Measurements from ENCODE around the gene RAD51AP2. TPM values are rescaled to one million over a fixed set of nuclear protein-coding genes. Genes with fewer than 3 reads are reported as not detected.

Gene RAD51AP2
- total and polyA plus RNA-seq, 2 of the 13 experiments (the other 11 are each of a cell fraction or from before 2014, with no cell fraction given): 0.11 to 0.12 TPM

- TF ChIP-seq SAP130 (CRISPR knock-in tag; IDR thresholded peaks at IDR 0.05; ENCODE audit: low read depth) (peak; percentile 35; the same call in 1 of the 2 replicates), AKNA (CRISPR knock-in tag; IDR thresholded peaks at IDR 0.05; ENCODE audit: borderline replicate concordance) (no peak), ZSCAN20 (CRISPR knock-in tag; IDR thresholded peaks at IDR 0.05; ENCODE audit: borderline replicate concordance) (no peak), ZNF263 (CRISPR knock-in tag; IDR thresholded peaks at IDR 0.05) (peak; percentile 76), CBX5 (CRISPR knock-in tag; IDR thresholded peaks at IDR 0.05; ENCODE audit: borderline replicate concordance) (no peak), ZNF597 (CRISPR knock-in tag; IDR thresholded peaks at IDR 0.05) (no peak), ARID2 (CRISPR knock-in tag; IDR thresholded peaks at IDR 0.05; ENCODE audit: borderline replicate concordance) (0 out of 2 replicates have a peak, but pooled peaks have one; percentile 65), ZSCAN31 (CRISPR knock-in tag; IDR thresholded peaks at IDR 0.05; ENCODE audit: low read depth) (0 out of 2 replicates have a peak, but pooled peaks have one; percentile 22), ZNF746 (CRISPR knock-in tag; IDR thresholded peaks at IDR 0.05) (no peak), ZNF678 (CRISPR knock-in tag; IDR thresholded peaks at IDR 0.05) (0 out of 2 replicates have a peak, but pooled peaks have one; percentile 47), IRF9 (CRISPR knock-in tag; IDR thresholded peaks at IDR 0.05; ENCODE audit: borderline replicate concordance) (no peak), ZBTB43 (CRISPR knock-in tag; conservative IDR thresholded peaks at IDR 0.05) (0 out of 2 replicates have a peak, but pooled peaks have one; percentile 20), TSC22D2 (CRISPR knock-in tag; IDR thresholded peaks at IDR 0.05; ENCODE audit: borderline replicate concordance) (peak; percentile 69; the same call in 1 of the 2 replicates), FOXA1 (IDR thresholded peaks at IDR 0.05) (no peak), FOXA1 (CRISPR knock-in tag; IDR thresholded peaks at IDR 0.05) (no peak), ZNF230 (CRISPR knock-in tag; IDR thresholded peaks at IDR 0.05) (no peak), TFDP2 (CRISPR knock-in tag; IDR thresholded peaks at IDR 0.05) (no peak), ZNF468 (CRISPR knock-in tag; IDR thresholded peaks at IDR 0.05) (no peak), ZSCAN5A (CRISPR knock-in tag; IDR thresholded peaks at IDR 0.05; ENCODE audit: borderline replicate concordance) (no peak)
These were observed 23.3 kb upstream of the RAD51AP2 start (continued) for GRCh38 chr2:17541531-17541950.

Measured in HepG2 (cell line).